ENCODE results near the gene KCNK16. TPM values are rescaled to one million over a fixed set of nuclear protein-coding genes. Genes with fewer than 3 reads are reported as not detected.

KCNK16 gene
- total RNA-seq, 1 donor from 2014 or later: not detected

- intact Hi-C loops (cut with DNase I): no loop called here
- no peak overlapping the region for H3K27ac ChIP-seq
- ATAC-seq (peak; percentile 43), DNase-seq (no peak)
- no peaks in the 10 kb centered on the region for H3K9me3 ChIP-seq
- peaks cover 6% of the 10 kb centered on the region for H3K4me1 ChIP-seq
- no peak overlapping the region for H3K4me3 ChIP-seq
- no peak for TF ChIP-seq CTCF (IDR thresholded peaks at IDR 0.05)
- H3K27me3 ChIP-seq: no peaks in the 10 kb centered on the region
- H3K36me3 ChIP-seq: no peaks in the 10 kb centered on the region
Observed at GRCh38 chr6:39357998-39358686, 35.6 kb upstream of the KCNK16 start.

GRCh38 chr6:39353698-39354315 is 31.3 kb upstream of the KCNK16 start:
- intact Hi-C loops (cut with DNase I): no loop called here
- Histone ChIP-seq H3K36me3 (no peaks in the 10 kb centered on the region), H3K27me3 (no peaks in the 10 kb centered on the region), H3K4me3 (no peak overlapping the region), H3K4me1 (peaks cover 6% of the 10 kb centered on the region), H3K27ac (no peak overlapping the region), H3K9me3 (no peaks in the 10 kb centered on the region)
- no peak for ATAC-seq
- TF ChIP-seq CTCF (IDR thresholded peaks at IDR 0.05): no peak
- DNase-seq: no peak

GRCh38 chr6:39350723-39351505 is 28.4 kb upstream of the KCNK16 start:
- Histone ChIP-seq H3K4me1 (no peaks in the 10 kb centered on the region), H3K9me3 (no peaks in the 10 kb centered on the region), H3K4me3 (no peak overlapping the region), H3K27me3 (no peaks in the 10 kb centered on the region), H3K27ac (no peak overlapping the region), H3K36me3 (no peaks in the 10 kb centered on the region)
- intact Hi-C loops (cut with DNase I): no loop called here
- ATAC-seq: peak; percentile 41
- TF ChIP-seq CTCF (IDR thresholded peaks at IDR 0.05): no peak
- peak; percentile 54 for DNase-seq

- DNase-seq (no peak), ATAC-seq (no peak)
- intact Hi-C loops (cut with DNase I): no loop called here
- H3K9me3 ChIP-seq: no peaks in the 10 kb centered on the region
- H3K4me1 ChIP-seq: no peaks in the 10 kb centered on the region
- no peak overlapping the region for H3K27ac ChIP-seq
- no peak for TF ChIP-seq CTCF (IDR thresholded peaks at IDR 0.05)
- H3K4me3 ChIP-seq: no peak overlapping the region
- H3K36me3 ChIP-seq: no peaks in the 10 kb centered on the region
- H3K27me3 ChIP-seq: no peaks in the 10 kb centered on the region
Observed at GRCh38 chr6:39348740-39349139, 26.2 kb upstream of the KCNK16 start.

GRCh38 chr6:39347906-39348585 is 25.5 kb upstream of the KCNK16 start:
- Histone ChIP-seq H3K9me3 (no peaks in the 10 kb centered on the region), H3K4me1 (peaks cover 6% of the 10 kb centered on the region), H3K27me3 (no peaks in the 10 kb centered on the region), H3K4me3 (no peak overlapping the region), H3K36me3 (no peaks in the 10 kb centered on the region), H3K27ac (no peak overlapping the region)
- intact Hi-C loops (cut with DNase I): no loop called here
- peak; percentile 85 for ATAC-seq
- TF ChIP-seq CTCF (IDR thresholded peaks at IDR 0.05): peak; percentile 94
- peak; percentile 81 for DNase-seq

Measured in upper lobe of right lung (tissue), 1 donor.